Measurements from ENCODE around the gene DHRS2.
A peak's percentile ranks its signal among the peaks of the same experiment; 100 is the strongest.
"Not testable (repeated sequence)": the region's sequence is repeated elsewhere in the genome, so short reads cannot be mapped to it uniquely, and the experiment has no call there.

DHRS2 gene

DNA sequence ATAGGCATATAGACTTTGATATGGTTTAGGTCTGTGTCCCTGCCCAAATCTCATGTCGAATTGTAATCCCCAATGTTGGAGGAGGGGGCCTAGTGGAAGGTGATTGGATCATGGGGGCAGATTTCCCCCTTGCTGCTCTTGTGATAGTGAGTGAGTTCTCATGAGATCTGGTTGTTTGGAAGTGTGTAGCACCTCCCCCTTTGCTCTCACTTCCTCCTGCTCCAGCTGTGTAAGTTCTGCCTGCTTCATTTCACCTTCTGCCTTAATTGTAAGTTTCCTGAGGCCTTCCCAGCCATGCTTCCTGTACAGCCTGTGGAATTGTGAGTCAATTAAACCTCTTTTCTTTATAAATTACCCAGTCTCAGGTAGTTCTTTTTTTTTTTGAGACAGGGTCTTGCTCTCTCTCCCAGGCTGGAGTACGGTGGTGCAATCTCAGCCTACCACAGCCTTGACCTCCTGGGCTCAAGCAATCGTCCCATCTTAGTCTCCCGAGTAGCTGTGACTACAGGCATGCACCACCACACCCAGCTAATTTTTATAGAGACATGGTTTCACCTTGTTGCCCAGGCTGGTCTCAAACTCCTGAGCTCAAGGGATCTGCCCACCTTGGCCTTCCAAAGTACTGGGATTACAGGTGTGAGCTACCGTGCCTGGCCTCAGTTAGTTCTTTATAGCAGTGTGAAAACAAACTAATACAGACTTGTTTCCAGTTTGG lies 1.3 kb upstream of the DHRS2 start:
- not testable (repeated sequence) for DNase-seq

DNA sequence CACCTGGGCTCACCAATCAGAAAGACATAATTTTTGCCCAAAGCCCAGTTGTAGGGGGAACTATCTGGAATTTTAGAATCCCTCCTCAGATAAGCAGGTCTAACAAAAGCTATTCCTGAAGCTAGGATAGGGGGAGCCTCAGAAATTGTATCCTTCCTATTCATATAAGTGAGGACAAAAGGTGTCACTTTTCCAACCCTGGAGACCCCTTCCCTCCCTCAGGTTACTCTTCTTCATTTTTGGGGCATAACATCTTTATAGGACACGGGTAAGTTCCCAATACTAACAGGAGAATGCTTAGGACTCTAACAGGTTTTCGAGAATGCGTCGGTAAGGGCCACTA lies 1.1 kb downstream of the DHRS2 start:
- not testable (repeated sequence) for DNase-seq

DNA sequence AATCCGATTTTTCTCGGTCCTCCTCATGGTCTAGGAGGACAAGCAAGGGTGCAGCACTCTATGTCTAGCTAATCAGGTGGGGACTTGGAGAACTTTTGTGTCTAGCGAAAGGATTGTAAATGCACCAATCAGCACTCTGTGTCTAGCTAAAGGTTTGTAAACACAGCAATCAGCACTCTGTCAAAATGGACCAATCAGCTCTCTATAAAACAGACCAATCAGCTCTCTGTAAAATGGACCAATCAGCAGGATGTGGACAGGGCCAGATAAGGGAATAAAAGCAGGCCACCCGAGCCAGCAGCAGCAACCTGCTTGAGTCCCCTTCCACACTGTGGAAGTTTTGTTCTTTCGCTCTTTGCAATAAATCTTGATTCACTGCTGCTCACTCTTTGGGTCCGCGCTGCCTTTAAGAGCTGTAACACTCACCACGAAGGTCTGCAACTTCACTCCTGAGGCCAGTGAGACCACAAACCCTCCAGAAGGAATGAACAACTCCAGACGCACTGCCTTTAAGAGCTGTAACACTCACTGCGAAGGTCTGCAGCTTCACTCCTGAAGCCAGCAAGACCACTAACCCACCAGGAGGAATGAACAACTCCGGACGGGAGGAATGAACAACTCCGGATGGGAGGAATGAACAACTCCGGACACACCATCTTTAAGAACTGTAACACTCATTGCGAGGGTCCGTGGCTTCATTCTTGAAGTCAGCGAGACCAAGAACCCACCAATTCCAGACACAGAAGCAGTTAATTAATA lies 1.7 kb downstream of the DHRS2 start:
- not testable (repeated sequence) for DNase-seq

DNA sequence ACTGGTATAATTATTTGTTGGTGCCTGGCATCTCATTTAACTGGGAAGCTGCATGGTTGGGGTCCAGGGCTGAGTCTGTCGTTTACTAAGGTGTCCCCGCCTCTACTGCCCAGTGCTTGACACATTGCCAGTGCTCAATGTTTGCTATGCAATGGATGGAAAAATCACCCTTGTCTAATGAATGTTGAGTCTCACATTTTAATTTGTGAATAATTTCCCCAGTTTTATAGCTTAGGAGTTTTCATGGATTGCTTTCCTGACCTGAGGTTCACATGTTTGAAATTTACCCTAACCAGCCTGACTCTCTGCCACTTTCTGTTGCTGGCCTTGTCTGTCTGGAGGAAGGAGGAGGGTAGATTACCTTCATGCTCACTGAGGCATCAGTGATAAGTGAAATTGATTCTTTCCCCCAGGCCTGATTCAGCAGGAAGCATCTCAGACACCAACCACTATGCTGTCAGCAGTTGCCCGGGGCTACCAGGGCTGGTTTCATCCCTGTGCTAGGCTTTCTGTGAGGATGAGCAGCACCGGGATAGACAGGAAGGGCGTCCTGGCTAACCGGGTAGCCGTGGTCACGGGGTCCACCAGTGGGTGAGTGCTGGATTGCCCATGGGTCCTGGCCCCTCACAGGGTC lies 2.4 kb downstream of the DHRS2 start:
- no peak for DNase-seq

DNA sequence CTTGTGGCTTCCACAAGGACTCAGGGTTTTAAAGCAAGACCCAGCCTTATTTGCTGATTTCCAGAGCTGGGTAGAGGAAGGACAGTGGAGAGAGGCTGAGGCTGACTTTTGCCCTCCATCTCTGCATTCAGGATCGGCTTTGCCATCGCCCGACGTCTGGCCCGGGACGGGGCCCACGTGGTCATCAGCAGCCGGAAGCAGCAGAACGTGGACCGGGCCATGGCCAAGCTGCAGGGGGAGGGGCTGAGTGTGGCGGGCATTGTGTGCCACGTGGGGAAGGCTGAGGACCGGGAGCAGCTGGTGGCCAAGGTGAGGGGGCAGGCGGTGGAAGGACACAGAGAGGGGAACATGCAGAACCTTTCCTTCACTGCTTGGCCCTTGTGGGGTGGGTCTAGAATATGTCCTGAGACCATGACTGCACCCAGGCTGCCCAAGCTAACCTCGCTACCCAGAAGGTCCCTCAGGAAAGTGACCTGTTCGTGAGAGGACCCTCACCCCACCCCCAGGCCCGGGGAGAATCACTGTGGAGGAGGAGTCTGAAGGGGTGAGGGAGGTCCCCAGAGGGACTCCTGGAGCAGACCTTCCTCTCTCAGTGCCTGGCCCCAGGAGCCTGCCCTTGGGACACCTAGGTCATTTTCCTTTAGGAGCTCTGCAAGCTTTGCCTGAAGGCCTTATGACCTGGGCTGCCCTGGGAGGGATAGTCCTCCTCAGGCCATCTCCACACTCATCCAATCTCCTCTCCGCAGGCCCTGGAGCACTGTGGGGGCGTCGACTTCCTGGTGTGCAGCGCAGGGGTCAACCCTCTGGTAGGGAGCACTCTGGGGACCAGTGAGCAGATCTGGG lies 3.1 kb downstream of the DHRS2 start:
- no peak for DNase-seq

DNA sequence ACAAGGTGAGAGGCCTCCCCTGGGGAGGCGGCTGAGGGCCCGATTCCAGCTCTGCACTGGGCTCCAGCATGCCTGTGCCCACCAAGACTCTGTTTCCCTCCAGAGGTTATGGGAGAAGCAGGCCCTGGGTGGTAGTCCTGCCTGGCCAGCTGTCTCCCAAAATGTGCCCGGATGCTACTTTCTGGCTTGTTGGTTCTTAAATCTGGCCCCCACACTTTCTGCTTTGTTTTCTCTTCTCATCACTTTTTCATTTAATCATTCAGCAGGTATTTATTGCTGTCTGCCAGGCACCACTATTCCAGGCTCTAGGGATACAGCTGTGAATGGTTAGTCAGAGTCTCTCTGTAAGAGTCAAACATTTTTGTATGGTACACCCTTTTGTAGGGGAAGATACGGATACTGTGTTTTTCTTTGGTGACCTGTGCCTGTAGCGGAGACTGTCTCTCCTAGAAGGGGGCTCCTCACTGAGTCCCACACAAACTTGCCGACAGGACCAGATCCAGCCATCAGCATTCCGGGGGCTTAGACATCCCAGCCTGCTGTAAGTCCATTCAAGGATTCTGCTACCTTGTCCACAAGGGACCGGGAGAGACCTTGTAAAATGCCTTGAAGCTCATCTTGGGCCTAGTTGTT lies 3.8 kb downstream of the DHRS2 start:
- DNase-seq: peak; percentile 31

DNA sequence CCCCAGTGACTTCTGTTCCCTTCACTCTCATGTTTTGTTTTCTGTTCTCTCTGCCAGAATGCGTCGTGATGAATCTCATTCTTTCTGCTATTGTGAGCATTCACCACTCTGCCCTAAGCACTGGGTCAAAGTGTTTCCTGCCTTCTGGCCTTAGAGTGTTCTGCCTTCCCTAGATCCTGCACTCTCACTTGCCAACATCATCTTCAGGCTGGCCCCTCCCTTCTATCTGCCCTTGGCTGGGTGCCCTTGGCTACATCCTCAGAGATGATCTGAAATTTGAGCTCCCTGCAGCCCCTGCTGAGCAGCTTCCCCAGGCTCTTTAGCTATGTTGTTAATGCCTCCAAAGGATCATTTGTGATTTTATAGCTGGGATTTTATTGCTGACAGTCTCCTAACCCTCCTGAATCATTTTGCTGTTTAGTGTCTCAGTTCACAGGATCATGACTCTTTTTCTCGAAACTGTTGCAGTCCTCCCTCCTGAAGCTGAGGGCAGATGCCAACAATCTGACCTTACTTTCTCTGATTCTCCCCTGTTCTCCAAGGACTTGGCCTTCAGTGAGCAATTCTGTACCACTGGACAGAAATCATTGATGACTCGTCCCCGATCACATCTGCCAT lies 4.5 kb downstream of the DHRS2 start:
- DNase-seq: peak; percentile 97

DNA sequence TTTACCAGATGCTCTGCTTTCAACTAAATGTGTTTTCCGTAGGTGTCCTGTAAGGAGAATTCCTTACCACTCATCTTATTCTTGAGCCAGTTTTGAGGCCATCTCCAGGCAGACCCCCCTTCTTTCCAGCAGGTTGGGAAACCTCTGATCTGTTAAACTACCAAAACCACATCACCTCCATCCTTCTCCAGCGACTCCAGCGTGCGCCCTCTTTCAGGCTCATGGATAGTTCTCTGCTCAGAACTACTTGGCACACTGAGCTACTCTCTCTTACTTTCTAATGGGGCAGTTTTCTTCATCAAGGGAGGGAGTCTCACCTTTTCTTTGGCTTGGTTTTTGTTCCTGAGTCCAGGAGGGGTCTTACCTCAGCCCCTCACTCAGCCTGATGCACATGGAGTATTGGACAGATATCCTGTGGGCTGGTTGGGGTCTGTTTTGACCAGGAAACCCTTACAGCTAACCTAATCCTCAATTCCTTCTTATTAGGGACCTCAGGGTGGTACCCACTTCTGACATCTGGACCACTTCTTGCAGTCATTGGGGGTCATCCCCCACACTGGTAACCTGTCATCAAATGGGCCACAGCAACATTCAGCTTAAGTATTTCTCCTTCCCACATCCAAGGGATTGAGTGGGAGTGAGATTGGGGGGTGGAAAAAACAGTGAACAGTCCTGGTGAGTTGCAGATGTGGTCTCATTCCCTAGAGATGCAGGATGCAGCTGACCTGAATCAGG lies 5.2 kb downstream of the DHRS2 start:
- DNase-seq: no peak

DNA sequence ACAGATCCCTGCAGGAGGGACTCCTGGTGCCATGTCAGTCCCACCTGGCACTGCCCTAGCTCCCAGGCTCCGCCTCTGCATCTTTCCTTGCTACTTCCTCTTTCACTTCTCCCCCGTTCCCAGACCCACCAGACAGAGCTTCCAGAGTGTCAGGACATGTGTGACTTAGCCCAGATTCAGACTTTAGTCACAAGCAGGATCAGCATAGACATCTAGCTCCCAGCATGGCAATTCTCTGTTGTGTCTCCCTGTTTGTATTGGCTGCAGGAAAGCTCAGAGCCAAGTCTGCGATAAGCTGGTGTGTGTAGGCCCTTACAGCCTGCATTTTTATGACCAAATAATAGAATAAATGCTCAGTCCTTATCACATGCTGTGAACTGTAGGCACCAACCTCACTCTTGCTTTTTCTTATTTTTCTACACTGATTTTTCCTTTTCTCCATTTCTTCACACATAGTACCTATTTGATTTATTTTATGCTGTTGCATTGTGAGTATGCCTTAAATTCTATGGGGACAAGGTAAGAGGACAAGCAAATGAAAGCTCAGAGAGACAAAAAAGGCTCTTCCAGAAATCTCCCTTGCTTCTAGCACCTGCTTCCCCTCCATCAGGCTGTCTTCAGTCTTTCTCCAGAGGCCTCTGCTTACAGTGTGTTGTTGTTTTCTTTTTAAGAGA lies 5.9 kb downstream of the DHRS2 start:
- DNase-seq: no peak

DNA sequence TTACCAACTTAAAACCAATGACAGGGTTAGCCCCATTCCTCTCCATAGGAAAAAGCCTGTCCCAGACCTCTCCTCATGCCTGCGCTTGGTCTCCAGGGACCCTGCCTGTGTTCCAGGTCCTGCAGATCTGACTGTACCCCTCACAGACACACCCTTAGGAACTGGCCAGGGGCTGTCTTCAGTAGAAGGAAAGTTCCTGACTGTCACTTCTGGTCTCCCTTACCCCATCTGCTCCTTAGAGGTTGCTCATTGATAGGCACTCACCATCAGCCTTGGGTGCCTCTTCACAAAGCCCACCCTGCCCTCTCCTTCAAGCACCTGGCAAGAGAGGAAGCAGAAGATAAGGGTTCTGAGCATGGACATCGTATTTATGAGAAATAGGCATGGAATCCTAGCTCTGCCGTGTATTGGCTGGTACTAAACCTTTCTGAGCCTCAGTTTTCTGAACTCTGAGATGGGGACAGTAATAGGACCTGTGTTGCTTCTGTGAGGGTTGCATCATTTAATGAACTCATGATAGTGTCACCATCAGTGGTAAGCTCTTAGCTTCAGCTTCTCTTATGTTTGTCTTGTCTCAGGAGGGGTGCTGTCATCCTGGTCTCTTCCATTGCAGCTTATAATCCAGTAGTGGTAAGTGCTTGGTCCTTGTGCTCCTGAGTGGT lies 7.5 kb downstream of the DHRS2 start:
- DNase-seq: no peak

DNA sequence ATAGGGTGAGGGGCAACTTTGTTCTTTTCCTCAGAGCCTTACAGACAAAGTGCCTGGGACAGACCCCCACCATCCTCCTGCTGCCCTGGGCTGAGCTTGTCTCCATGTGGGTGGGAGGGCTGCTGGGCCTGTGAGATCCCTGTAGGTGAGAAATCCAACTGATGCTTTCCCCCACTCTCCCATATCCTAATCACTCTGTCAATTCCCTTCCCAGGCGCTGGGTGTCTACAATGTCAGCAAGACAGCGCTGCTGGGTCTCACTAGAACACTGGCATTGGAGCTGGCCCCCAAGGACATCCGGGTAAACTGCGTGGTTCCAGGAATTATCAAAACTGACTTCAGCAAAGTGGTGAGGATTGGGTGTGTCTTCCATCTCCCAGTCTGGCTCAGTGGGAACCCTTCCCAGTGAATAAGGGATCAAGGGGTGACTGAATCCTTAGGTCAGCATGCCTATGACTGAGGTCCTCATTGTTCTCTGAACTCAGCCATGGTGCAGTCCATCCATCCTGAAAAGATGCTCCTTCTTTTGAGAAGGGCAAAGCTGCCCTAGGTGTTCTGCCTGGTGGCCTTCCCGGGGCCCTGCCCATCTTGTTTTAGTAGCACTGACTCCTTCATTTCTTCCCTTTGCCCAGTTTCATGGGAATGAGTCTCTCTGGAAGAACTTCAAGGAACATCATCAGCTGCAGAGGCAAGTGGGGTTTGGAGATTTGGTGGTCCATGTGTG lies 8.2 kb downstream of the DHRS2 start:
- no peak for DNase-seq

DNA sequence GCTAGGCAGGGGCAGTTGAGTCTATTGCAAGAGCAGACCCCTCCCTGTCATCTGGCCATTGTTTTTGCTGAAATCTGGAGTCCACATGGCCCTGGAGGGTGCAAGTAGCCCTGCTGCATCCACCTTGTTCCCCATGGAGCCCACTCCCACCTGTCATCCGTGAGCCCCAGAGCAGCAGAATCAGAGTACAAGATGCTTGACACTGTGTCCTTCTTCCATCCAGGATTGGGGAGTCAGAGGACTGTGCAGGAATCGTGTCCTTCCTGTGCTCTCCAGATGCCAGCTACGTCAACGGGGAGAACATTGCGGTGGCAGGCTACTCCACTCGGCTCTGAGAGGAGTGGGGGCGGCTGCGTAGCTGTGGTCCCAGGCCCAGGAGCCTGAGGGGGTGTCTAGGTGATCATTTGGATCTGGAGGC lies 8.8 kb downstream of the DHRS2 start:
- no peak for DNase-seq

DNA sequence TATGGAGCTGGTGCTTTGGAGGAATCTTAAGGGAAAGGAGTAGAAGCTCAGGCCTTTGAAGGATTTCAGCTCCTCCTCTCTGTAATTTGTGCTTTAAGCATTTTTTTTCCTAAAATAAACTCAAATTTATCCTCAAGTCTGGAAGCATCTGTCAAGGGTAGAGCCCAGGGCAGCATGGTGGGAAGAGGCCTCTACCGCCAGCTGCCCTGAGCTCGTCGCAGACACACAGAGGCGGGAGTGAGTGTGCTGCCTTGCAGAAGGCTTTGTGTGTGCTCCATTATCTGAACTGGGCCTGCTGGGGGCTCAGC lies 9.3 kb downstream of the DHRS2 start:
- DNase-seq: no peak

DNA sequence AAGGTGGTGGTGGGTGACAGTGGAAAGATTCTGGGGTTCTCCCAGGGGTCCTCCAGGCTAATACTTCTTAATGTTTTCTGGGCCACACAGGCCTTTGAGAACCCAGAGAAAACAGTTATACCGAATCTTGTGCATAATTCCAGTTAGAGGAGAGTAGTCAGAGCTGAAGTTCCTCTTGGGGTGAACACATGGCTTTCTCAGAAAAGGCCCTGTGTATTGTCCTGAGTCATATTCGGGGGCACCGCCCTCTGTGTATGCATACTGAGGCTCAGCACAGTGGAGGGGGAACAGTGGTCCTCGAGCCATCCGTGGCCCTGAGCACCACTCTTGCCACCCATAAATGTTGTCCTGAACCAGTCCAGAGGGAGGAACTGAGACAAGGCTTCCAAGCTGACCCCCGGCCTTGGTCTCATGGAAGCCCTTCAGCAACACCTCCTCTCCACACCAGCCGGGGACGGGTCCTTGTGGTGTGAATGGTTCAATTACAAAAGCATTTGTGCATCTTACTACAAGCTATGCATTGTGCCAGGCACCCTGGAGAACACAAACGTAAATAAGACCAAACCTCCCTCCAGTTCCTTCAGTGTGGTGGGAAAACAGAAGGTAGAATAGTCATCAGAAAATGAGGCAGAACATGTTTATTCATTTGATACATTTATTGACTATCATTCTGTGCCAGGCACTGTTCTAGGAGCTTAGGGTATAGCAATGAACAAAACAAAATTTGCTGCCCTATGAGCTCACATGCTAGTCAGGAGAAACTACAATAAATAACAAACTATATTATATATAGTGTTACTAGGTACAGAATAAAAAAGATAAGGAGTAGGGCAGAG lies 9.9 kb downstream of the DHRS2 start:
- DNase-seq: no peak

DNA sequence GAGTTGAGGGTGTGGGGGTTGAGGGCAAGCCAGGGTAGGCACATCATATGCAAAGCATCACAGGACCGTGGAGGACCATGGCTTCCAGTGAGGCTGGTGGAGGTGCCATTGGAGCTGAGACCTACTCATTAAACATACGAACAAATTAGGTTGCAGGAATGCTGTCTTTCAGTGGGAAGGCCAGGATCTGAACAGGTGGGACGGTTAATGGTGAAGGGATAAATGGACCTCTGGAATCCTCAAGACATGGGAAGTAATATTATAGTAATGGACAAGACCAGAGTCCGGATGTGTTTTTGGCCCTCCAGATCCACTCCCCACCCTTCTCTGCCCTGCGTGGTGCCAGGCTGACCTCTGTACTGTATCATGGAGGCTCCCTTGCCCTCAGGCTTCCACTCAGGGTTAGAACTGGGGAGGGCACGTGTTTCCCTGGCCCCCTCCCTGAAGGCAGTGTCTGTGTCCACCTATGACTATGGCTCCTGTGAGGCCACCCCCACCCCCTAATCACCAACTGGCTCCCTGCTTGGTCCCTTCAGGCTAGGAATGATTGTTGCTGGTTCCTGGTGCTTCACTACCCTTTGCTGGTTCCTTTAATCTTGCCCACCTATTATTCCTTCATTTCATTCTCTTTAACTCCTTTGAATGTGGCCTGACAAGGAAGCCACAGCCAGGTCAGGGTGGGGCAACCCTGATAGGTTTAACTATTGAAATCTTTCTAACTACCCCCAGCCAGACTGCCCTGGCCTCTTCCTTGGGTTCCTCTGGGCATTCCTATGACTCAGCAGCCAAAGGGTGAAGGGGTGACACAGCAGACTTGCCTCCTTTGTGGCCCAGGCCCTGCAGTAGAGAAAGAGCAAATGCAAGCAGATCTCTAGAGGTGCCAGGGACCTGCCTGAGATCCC lies 10.7 kb downstream of the DHRS2 start:
- DNase-seq: no peak

DNA sequence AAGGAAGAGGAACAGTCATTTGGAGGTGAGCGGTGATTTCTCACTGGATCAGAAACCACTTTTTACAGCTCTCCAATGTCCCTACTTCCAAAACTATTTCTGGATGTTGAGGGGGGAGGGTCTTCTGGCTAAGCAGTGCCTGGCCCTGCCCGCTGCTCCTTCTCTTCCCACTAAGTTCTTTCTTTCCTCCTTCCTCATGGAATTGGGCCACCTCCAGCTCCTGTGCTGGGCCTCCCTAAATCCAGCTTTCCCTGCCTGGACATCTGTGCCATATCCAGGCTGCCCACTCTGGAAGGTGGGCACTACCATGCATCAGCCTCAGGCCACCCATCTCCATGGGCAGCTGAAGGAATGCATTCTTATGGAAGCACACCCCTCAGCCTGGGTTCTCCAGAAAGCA lies 11.5 kb downstream of the DHRS2 start:
- DNase-seq: no peak

DNA sequence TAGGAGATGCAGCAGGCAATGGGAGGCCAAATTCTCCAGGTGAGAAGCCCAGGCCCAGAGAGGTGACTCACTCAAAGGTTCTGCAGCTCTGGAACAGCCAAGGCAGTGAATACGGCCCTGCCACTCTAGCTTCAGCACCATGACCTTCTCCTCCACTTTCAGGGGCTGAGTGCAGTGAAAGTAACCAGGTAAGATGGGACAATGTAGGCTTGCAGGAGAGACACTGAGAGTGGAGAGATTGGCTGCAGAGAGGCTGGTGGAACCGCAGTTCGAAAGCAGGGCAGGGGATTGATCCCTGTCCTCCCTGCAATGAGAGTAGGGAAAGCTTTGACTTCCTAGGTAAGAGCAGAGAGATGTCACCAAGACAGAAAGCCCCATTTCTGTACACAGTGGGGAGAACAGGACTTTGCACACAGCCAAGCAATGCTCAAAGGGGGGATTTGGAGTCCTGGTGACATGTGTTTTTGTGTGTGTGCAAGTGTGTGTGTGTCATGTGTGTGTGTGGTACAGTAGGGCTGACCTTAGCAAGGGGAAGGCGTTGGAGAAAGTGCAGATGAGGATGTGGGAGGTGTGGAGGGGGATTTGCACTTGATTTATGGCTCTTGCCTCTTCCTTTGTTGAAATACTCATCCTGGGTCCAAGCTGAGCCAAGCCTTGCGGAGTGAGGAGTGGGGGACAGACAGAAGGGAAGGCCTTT lies 12.7 kb downstream of the DHRS2 start:
- DNase-seq: no peak
